Cerebellar nuclear complex (tissue), 1 donor: Measurements from ENCODE around the gene MPHOSPH10.
"Not testable (repeated sequence)": the region's sequence is repeated elsewhere in the genome, so short reads cannot be mapped to it uniquely, and the experiment has no call there.

Source experiments
- DNase-seq, 2 experiments: peaks; one replicate each; lab custom pipeline; 2025; lab: John Stamatoyannopoulos, UW

MPHOSPH10 gene, protein sequence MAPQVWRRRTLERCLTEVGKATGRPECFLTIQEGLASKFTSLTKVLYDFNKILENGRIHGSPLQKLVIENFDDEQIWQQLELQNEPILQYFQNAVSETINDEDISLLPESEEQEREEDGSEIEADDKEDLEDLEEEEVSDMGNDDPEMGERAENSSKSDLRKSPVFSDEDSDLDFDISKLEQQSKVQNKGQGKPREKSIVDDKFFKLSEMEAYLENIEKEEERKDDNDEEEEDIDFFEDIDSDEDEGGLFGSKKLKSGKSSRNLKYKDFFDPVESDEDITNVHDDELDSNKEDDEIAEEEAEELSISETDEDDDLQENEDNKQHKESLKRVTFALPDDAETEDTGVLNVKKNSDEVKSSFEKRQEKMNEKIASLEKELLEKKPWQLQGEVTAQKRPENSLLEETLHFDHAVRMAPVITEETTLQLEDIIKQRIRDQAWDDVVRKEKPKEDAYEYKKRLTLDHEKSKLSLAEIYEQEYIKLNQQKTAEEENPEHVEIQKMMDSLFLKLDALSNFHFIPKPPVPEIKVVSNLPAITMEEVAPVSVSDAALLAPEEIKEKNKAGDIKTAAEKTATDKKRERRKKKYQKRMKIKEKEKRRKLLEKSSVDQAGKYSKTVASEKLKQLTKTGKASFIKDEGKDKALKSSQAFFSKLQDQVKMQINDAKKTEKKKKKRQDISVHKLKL

DNA sequence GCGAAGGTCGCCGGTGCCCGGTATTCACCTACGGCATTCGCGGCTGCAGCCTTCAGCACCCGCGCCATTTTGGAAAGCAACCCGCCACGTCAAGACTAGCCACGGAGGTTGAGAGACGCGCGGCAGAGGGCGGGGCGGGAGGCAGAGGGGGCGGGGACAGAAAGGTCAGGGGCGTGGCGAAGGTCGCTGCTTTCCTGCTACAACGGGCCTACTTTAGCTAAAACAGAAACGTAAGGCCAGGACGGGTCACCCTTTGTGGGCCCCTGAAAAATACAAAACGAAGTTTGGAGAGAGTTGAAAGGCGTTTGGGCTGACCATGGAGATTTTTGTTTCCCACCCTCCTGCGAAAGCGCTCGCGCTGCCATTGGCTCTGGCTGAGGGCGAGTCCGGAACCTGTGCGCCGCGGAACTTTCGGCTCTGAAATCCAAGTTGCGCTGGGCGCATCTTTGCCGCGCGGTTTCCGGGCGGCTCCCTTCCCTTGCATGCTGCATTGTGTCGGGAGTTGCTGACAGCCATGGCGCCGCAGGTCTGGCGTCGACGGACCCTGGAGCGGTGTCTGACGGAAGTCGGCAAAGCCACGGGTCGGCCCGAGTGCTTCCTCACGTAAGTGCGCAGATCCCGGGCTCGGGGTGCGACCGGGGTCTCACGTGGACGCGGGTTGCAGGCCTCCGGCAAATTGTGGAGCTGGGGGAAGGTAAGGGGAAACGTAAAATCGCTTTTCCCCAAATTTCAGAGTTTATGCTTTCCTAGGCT is at the start of gene MPHOSPH10, which contains the start of gene MCEE:
Gene MPHOSPH10, plus strand, starts transcription at position 483 of the 753 bp plus-strand sequence. Its CDS starts 32 bp downstream, at position 515.
Gene MCEE, minus strand, starts transcription at position 78 of the 753 bp plus-strand sequence. Its CDS starts 10 bp downstream, at position 68.
- peak; percentile 54 to 71 for DNase-seq

DNA sequence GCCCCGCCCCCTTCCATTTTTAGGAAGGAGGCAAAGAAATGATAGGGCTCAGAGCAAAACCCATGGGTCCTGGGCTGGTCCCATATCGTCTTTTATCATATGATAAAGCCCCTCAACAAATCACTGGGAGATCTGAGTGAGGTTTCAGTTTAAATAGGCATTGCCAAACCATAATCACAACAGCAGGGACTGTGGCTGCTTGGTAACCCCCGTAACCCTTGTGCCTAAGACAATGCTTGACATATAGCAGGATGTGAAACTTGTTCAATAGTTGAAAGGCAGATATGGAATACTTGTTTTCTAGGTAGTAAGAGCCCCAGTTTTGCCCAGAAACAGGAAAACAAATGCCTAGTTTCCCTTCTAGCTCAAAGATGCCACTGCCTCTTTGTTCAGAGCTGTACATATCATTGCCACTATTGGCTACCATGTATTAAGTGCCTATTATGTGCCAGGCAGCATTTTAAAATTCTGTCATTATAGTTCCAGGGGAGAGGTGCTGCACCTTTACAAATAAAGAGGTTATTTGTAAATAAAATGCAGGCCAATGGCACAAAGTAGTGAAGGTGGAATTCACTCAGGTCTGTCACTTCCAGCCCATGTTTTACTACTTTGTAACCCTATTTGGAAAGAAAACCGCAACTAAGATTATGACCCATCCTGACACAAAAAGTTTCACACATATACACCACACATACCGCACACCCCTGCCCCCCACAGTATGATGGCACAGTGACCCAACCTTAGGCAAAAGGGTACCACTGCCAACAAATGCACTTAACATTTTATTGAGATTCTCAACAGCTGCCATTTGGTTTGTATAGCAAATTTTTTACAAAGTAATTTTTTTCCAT is 47.8 kb upstream of the MPHOSPH10 start:
- no peak for DNase-seq

DNA sequence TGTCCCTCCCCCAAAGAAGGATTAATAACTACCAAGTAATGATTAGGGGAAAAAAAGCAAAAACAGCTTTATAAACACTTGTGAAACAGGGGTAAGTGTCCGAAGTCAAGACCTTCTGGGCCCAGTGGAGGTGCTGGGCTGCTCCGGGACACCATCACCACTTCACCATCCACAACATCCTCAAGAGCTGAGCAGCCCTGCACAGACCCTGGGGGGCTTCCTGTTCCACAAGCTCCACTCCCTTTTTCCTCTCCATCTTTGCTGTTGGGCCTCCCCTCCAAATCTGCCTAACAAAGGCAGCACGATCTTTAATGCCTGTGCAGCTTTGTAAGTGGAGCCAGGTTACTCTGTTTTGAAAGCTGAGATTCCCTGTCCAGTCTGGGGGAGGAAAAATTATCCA is 47.1 kb upstream of the MPHOSPH10 start:
- not testable (repeated sequence) for DNase-seq

DNA sequence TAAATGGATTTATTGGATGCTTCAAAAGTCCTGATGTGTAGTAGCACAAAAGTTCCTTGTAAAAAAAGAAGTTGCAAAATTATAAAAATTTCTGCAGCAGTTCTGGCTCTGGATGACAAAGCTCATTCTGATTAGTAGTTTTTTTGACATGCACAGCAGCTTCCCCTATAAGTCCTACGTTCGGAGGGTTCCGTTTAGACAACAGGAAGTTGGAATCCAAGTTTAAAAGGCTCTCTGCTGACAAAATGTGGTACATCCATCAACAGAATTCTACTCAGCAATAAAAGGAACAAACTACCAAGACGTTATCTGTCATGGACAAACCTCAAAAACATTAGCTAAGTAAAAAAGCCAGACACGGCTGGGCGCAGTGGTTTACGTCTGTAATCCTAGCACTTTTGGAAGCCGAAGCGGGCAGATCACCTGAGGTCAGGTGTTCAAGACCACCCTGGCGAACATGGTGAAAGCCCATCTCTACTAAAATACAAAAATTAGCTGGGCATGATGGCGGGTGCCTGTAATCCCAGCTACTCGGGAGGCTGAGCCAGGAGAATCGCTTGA is 46.6 kb upstream of the MPHOSPH10 start:
- DNase-seq: not testable (repeated sequence)

DNA sequence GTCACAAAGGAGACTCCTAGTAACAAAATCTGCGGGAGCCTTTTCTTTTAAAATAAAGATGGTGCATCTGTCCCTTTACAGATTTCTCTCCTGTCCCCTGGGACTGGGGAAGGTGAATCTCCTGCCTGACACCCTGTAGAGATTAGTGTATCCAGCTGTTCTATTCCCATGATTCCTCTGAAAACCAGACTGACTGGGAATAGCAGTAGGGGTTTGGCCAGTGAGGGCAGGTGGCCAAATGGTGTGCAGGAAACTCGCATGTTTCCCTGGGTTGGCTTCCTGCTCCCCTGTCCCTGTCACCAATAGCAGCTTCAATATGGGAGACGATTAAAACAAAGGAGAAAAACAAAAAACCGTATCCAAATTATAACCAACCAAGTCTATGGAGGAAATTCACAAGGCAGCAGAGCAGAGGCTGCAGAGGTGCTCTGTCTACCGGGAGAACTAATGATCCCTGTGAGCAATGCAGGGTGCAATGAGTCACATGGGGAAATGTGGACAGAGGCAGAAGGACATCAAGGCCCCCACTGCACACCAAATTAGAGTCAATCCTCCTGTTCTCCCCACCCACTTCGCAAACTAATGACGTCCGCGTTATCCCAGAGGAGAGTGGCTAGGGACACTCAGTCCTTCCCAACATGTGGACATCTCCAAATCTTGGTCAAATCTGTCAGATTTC is 45.0 kb upstream of the MPHOSPH10 start:
- DNase-seq: not testable (repeated sequence)

DNA sequence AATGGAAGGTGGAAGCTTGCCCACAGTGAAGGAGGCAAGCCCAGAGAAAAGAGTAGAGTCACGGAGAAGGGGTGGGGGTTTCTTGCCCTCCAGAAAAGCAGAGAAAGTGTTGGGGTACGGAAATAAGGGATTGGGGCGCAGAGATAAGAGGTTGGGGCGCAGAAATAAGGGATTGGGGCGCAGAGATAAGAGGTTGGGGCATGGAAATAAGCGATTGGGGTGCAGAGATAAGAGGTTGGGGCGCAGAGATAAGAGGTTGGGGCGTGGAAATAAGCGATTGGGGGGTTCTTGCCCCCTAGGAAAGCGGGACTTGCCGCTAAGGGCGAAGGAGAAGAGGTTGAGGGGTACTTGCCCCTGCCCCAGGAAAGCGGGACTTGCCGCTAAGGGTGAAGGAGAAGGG is 41.0 kb upstream of the MPHOSPH10 start:
- not testable (repeated sequence) for DNase-seq

DNA sequence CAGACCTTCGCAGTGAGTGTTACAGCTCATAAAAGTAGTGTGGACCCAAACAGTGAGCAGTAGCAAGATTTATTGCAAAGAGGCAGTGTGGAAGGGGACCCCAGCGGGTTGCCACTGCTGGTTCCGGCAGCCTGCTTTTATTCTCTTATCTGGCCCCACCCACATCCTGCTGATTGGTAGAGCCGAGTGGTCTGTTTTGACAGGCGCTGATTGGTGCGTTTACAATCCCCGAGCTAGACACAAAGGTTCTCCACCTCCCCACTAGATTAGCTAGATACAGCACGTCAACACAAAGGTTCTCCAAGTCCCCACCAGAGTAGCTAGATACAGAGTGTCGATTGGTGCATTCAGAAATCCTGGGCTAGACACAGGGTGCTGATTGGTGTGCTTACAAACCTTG is 38.6 kb upstream of the MPHOSPH10 start:
- DNase-seq: not testable (repeated sequence)

DNA sequence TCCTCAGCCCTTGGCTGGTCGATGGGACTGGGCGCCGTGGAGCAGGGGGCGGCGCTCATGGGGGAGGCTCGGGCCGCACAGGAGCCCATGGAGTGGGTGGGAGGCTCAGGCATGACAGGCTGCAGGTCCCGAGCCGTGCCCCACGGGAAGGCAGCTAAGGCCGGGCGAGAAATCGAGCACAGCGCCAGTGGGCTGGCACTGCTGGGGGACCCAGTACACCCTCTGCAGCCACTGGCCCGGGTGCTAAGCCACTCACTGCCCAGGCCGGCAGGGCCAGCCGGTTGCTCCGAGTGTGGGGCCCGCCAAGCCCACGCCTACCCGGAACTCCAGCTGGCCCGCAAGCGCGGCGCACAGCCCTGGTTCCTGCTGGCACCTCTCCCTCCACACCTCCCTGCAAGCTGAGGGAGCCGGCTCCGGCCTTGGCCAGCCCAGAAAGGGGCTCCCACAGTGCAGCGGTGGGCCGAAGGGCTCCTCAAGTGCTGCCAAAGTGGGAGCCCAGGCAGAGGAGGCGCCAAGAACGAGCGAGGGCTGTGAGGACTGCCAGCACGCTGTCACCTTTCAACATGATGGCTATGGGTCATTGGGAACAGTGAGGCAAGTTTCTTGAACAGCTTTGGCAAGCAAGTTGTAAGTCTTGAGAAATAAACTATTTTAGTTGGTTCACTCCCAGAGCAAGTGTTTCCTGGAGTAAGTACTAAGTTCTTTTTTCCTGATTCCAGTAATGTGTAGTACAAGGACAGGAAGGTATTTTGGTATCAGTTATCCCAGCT is 37.8 kb upstream of the MPHOSPH10 start:
- DNase-seq: not testable (repeated sequence)

DNA sequence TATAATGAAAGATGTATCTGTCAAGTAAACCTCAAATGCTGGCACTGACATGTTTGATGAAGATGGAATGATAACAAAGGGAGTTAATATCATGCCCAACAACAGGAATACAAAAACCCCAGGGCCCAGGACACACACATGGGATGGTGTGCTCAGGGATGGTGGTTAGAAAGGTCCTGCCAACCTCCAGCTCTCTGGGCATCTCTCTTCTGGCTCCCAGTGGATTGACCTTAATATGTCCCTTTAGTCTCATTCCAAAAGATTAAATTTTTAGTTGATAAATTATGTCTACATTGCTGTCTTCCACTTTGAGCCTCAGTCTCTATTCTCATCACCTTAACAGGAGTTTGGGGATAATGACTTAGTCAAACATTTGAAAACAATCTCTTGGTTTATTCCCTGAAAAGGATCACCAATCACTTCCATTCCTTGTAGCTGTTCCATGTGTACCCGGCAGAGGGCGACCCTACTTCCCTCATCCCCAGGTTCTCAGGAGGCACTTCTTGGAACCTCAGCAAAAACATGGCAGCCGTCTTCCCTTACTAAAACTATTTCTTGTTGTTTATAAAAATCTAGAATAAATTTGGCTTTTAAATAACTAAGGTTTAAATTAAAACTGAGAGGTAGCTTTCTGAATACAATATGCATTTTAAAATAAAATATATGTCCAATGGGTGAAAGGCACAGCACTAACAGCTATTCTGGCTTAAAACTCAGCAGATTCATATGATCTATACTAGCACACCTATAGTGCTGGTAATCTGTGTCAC is 30.1 kb upstream of the MPHOSPH10 start:
- peak in 1 of 2 experiments; percentile 4 for DNase-seq

DNA sequence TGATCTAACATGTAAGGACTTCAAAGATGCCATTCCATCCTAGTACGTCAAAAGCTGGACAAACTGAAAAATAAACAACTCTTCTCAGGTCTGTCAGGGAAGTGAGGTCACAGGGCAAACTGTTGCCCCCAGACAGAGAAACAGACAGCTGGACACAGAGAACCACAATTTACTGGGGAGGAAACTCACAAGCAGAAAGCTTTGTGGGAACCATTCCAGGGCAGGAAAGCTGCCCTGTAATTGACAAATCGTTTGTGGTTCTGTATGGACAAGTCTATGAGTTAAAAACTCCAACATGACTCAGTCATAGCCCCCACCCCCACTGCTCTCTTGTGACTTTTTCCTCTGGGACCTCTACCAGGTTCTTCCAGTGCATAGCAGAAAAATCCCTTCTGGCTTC is 28.8 kb upstream of the MPHOSPH10 start:
- no peak for DNase-seq

DNA sequence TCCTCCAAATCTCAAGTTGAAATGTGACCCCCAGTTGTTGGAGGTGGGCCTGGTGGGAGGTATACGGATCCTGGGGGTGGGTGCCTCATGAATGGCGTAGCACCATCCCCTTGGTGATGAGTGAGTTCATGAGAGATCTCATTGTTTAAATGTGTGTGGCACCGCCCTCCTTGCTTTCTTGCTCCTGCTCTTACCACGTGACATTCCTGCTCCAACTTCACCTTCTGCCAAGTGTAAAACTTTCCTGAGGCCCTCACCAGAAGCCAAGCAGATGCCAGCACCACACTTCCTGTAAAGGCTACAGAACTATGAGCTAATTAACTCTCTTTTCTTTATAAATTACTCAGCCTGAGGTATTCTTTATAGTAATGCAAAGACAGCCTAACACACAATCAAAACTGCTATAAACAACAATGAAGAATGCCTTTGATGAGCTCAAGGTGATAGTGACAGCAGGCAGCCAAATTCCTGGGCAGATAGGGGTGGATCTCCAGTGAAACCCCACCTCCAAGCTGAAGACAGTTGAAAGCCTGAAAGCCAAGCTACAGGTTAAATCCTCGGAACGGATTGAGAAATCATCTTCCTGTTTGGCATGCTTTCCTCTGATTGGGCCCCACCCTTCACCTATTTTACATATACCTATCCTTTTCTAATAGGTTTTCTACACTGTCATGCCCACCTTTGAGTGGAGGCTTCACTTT is 27.3 kb upstream of the MPHOSPH10 start:
- DNase-seq: no peak

DNA sequence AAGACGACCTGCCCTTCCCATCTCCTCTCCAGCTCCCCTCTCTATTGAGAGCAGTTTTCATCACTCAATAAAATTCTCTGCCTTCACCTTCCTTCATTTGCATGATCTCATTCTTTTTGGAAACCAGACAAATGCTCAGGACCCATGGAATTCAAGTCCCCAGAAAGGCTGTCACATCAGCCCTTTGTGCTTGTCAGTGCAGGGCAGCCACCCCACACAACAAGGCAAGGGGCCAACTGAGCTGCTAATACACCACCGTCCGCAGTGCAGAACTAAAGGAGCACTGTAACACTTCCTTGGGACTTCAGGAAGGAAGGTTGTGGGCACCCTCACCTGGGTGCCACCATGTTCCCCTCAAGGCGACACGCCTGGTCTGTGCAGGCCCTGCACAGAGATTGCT is 26.6 kb upstream of the MPHOSPH10 start:
- no peak for DNase-seq

DNA sequence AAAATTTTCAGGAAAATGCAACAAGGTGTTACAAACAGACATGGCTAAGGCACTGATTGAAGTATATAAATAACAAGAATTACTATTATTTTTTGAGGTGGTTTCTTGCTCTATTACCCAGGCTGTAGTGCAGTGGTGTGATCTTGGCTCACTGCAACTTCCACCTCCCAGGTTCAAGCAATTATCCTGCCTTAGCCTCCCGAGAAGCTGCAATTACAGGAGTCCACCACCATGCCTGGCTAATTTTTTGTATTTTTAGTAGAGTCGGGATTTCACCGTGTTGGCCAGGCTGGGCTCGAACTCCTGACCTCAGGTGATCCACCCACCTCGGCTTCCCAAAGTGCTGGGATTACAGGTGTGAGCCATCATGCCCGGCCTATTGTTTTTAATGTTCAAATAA is 24.0 kb upstream of the MPHOSPH10 start:
- not testable (repeated sequence) for DNase-seq

DNA sequence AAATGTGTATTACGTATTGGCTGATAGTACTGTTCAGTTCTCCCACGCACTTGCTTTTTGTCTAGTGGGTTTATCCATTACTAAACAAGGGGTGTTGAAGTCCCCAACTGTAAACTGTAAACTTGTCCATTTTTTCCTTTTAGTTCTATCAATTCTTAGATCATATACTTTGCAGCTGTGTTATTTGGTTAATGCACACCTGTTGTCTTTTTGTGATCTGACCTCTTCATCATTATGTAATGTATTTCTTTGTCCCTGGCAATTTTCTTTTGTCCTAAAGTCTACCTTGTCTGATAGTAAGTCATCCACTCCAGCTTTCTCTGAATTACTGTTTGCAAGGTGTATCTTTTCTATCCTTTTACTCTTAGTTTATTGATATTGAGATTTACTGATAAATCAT is 22.3 kb upstream of the MPHOSPH10 start:
- no peak for DNase-seq

DNA sequence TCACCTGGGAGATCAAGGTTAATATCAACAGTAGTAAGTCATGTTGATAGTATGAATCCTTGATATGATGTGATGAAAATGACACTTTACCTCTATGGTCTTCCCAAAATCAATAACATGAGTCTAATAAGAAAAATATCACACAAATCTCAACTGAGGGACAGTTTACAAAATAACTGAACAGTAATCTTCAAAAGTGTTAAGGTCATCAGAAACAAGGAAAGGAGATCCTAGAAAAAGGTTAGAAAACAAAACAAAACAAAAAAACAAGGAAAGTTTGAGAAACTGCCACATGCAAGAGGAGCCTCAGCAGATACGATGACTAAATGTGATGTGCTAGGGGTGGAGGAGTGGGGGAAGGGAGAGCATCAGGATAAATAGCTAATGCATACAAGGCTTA is 16.6 kb upstream of the MPHOSPH10 start:
- no peak for DNase-seq

DNA sequence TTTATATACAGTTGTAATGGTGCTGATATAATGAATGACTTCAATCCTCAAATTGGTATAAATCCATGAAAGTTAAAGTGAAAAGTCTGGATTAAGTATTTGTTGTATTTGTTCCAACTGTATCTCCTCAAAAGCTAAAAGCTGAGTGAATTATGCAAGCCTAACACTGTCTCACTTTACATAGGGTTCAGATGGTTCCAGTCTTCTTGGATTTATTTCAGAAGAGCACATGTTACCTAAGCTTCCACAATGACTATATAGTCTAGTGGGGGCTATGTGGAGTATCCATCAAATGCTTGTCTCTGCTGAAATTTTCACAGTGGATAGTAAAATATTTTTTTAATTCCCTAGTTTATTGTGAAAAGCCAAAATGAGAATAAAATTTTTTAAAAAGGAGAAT is 13.4 kb upstream of the MPHOSPH10 start:
- no peak for DNase-seq

DNA sequence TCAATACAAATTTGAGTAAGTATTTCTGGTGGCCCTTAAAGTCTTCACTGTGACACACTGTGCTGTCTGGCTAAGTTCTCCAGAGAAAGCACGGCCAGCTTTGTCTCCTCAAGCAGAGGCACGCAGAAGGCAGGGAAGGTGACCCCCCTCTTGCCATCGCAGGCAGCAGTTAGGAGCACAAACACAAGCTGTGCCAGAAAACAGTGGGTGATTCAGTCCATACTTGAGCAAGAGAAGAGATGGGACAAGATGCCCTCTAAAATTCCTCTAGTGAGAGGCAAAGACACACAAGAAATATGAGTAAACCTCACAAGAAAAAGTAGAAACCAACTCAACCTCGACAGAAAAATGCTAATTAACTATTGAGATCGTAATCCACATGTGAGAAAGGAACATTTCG is 10.2 kb upstream of the MPHOSPH10 start:
- no peak for DNase-seq

DNA sequence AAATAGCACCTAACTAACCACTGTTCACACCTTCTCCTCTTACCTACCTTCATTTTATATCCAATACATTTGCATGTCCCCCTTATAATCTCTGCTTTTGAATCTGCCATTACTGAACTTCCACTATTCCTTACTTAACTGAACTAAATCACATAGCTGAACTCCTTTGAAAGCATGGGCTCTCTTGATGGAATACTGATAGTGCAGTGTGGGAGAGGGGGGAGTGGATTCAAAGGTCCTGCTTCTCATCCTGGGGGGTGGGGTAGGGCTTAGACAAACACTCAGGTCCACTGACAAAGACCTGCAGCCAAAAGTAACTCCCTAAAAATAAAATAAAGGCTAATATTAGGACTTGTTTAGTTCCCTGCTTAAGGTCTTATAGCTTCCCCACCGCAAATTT is 9.0 kb upstream of the MPHOSPH10 start:
- no peak for DNase-seq
